ENCODE results near the gene TSPOAP1.

The TSPOAP1 gene

GRCh38 chr17:58271216-58271931, 57.2 kb downstream of the TSPOAP1 start:
- H3K4me3 ChIP-seq (ENCODE audit: low read length), result no peak overlapping the region
- no peak for DNase-seq (ENCODE audit: low read depth)
- TF ChIP-seq, protein P1, sequence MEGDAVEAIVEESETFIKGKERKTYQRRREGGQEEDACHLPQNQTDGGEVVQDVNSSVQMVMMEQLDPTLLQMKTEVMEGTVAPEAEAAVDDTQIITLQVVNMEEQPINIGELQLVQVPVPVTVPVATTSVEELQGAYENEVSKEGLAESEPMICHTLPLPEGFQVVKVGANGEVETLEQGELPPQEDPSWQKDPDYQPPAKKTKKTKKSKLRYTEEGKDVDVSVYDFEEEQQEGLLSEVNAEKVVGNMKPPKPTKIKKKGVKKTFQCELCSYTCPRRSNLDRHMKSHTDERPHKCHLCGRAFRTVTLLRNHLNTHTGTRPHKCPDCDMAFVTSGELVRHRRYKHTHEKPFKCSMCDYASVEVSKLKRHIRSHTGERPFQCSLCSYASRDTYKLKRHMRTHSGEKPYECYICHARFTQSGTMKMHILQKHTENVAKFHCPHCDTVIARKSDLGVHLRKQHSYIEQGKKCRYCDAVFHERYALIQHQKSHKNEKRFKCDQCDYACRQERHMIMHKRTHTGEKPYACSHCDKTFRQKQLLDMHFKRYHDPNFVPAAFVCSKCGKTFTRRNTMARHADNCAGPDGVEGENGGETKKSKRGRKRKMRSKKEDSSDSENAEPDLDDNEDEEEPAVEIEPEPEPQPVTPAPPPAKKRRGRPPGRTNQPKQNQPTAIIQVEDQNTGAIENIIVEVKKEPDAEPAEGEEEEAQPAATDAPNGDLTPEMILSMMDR (IDR thresholded peaks at IDR 0.05; ENCODE audit: insufficient read depth, low read depth, low read length, missing control alignments), result no peak

GRCh38 chr17:58270476-58271215, 57.9 kb downstream of the TSPOAP1 start:
- H3K4me3 ChIP-seq (ENCODE audit: low read length), result no peak overlapping the region
- DNase-seq (ENCODE audit: low read depth), result no peak
- TF ChIP-seq, protein P1 (IDR thresholded peaks at IDR 0.05; ENCODE audit: insufficient read depth, low read depth, low read length, missing control alignments), result peak; percentile 34

DNA sequence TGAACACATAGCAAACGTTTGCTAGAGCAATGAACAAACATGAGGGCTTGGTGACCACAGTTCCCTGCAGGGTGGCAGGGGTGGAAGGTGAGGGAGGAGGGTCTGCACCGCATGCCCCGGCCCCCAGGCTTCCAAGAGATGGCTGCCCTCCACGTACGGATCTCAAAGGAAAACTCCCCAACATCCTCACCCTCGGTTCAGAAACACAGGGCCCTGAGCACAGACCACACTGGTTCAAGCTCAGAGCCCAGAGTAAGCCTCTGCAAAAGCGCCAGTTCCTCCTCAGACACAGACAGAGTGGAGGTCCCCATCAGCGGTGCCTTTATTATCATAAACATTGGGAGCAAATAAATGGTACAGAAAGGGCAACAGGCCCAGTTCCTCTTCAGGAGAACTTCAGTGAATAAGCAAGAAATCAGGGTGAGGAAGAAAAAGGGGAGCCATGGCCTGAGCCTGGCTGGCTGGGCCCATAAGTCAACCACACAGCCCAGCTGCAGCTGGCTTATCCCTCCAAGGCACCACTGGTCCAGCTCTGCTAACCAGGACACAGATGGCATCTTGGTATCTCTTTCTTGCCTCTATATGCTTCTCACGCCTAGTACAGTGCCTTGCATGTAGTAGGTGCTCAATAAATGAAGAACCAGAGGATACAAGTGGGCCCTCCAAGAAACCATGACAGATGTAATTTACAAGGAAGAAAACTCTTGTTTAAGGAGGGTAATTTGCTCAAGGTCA, 58.9 kb downstream of the TSPOAP1 start:
- H3K4me3 ChIP-seq (ENCODE audit: low read length), result no peak overlapping the region
- DNase-seq (ENCODE audit: low read depth), result no peak
- TF ChIP-seq, protein P1 (IDR thresholded peaks at IDR 0.05; ENCODE audit: insufficient read depth, low read depth, low read length, missing control alignments), result no peak

GRCh38 chr17:58268774-58269556, 59.6 kb downstream of the TSPOAP1 start:
- TF ChIP-seq, protein P1 (IDR thresholded peaks at IDR 0.05; ENCODE audit: insufficient read depth, low read depth, low read length, missing control alignments), result no peak
- H3K4me3 ChIP-seq (ENCODE audit: low read length), result no peak overlapping the region
- no peak for DNase-seq (ENCODE audit: low read depth)

- TF ChIP-seq, protein P1 (IDR thresholded peaks at IDR 0.05; ENCODE audit: insufficient read depth, low read depth, low read length, missing control alignments), result no peak
- H3K4me3 ChIP-seq (ENCODE audit: low read length), result no peak overlapping the region
- DNase-seq (ENCODE audit: low read depth), result no peak
Observed at GRCh38 chr17:58268326-58268725, 60.3 kb downstream of the TSPOAP1 start.

All from epithelial cell of esophagus (primary cell).